ENCODE results near the gene CD58.

- no peak for TF ChIP-seq CSDC2 (CRISPR knock-in tag; IDR thresholded peaks at IDR 0.05)
- TF ChIP-seq ZFP3 (CRISPR knock-in tag; IDR thresholded peaks at IDR 0.05) = no peak
- no peak for TF ChIP-seq PATZ1 (CRISPR knock-in tag; IDR thresholded peaks at IDR 0.05; ENCODE audit: borderline replicate concordance)
- no peak for TF ChIP-seq GLIS3 (CRISPR knock-in tag; IDR thresholded peaks at IDR 0.05)
- TF ChIP-seq BACH2 (CRISPR knock-in tag; IDR thresholded peaks at IDR 0.05; ENCODE audit: borderline replicate concordance) = no peak
- TF ChIP-seq, protein P1, sequence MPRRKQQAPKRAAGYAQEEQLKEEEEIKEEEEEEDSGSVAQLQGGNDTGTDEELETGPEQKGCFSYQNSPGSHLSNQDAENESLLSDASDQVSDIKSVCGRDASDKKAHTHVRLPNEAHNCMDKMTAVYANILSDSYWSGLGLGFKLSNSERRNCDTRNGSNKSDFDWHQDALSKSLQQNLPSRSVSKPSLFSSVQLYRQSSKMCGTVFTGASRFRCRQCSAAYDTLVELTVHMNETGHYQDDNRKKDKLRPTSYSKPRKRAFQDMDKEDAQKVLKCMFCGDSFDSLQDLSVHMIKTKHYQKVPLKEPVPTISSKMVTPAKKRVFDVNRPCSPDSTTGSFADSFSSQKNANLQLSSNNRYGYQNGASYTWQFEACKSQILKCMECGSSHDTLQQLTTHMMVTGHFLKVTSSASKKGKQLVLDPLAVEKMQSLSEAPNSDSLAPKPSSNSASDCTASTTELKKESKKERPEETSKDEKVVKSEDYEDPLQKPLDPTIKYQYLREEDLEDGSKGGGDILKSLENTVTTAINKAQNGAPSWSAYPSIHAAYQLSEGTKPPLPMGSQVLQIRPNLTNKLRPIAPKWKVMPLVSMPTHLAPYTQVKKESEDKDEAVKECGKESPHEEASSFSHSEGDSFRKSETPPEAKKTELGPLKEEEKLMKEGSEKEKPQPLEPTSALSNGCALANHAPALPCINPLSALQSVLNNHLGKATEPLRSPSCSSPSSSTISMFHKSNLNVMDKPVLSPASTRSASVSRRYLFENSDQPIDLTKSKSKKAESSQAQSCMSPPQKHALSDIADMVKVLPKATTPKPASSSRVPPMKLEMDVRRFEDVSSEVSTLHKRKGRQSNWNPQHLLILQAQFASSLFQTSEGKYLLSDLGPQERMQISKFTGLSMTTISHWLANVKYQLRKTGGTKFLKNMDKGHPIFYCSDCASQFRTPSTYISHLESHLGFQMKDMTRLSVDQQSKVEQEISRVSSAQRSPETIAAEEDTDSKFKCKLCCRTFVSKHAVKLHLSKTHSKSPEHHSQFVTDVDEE (CRISPR knock-in tag; IDR thresholded peaks at IDR 0.05) = no peak
- no peak for TF ChIP-seq CREB5 (CRISPR knock-in tag; IDR thresholded peaks at IDR 0.05; ENCODE audit: low read depth)
- TF ChIP-seq PPARA (CRISPR knock-in tag; IDR thresholded peaks at IDR 0.05; ENCODE audit: borderline replicate concordance) = no peak
These were observed 80.2 kb downstream of the CD58 start for GRCh38 chr1:116490588-116490987.
